NCI-H2171 (cell line): ENCODE measurements around the gene SCLT1.

Experiments used
- DNase-seq: peaks from one replicate; lab custom pipeline; 2025; lab: John Stamatoyannopoulos, UW

The SCLT1 gene

GRCh38 chr4:128840711-128841318, 252.5 kb downstream of the SCLT1 start:
- no peak for DNase-seq

DNA sequence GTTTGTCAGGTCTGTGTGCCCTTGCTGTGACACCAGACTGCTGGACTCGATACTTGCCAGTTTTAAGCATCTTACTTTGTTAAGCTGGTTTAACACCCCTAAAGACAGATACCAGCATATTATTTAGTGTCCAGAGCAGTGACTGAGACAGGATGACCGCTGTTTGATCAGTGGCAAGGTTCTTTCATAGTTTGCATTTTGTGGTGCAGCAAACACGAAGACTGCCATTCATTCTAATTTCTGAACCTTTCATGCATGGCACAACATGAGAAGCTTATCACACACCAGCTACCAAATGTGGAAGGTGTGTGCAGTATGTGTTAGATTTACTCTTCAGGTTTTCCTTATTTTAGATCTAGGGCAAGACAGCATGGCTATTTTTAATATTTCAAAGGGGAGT, 255.7 kb downstream of the SCLT1 start:
- no peak for DNase-seq

GRCh38 chr4:128837198-128837597, 256.1 kb downstream of the SCLT1 start:
- no peak for DNase-seq

- DNase-seq = no peak
Observed at GRCh38 chr4:128835498-128836222, 257.7 kb downstream of the SCLT1 start.
